Suprapubic skin (tissue), 4 donors: ENCODE results near the gene SDC4. TPM values are rescaled to one million over a fixed set of nuclear protein-coding genes. Genes with fewer than 3 reads are reported as not detected.
A peak's percentile ranks its signal among the peaks of the same experiment; 100 is the strongest.

ENCODE experiments used
- DNase-seq, 2 donors: peaks; one replicate each; pipeline ENCODE4 v3.0.0-alpha.2; 2019; ENCODE audit warnings: low spot score in 2 of 2
- H3K27ac ChIP-seq: fragments of 200-600 bp; sonication (generic); one replicate; pipeline ENCODE4 v1.5.1; 2019
- H3K27me3 ChIP-seq: fragments of 200-600 bp; sonication (generic); one replicate; pipeline ENCODE4 v1.5.1; 2019
- H3K36me3 ChIP-seq: fragments of 200-600 bp; sonication (generic); one replicate; pipeline ENCODE4 v1.5.1; 2019
- H3K4me1 ChIP-seq: fragments of 200-600 bp; sonication (generic); one replicate; pipeline ENCODE4 v1.5.1; 2019
- H3K4me3 ChIP-seq: fragments of 200-600 bp; sonication (generic); one replicate; pipeline ENCODE4 v1.5.1; 2019; ENCODE audit warnings: mild to moderate bottlenecking
- H3K9me3 ChIP-seq: fragments of 200-600 bp; sonication (generic); one replicate; pipeline ENCODE4 v1.5.1; 2019
- CTCF ChIP-seq, 2 donors: fragments of 200-600 bp in 1 of 2; fragments of 450-650 bp in 1 of 2; sonication (generic) in 1 of 2; IDR thresholded peaks; one replicate each; pipeline ENCODE4 v1.5.1; 2016 to 2019; ENCODE audit warnings: antibody characterized with exemption in 2 of 2, mild to moderate bottlenecking in 1 of 2, moderate library complexity in 1 of 2
- EP300 ChIP-seq: sonication (generic); formaldehyde crosslinking; IDR thresholded peaks from one replicate; pipeline ENCODE4 v1.6.1; 2017; ENCODE audit warnings: antibody characterized with exemption
- POLR2A ChIP-seq, 2 donors: fragments of 450-650 bp; IDR thresholded peaks; one replicate each; pipeline ENCODE4 v1.6.1; 2017; ENCODE audit warnings: antibody characterized with exemption in 2 of 2, mild to moderate bottlenecking in 2 of 2, moderate library complexity in 2 of 2
- POLR2AphosphoS5 ChIP-seq, 3 donors: sonication (generic); formaldehyde crosslinking; IDR thresholded peaks; one replicate each; pipeline ENCODE4 v1.6.1; 2017; ENCODE audit warnings: antibody characterized with exemption in 3 of 3
- WGBS: methylation state at CpG from one replicate; pipeline ENCODE4 v1.1.5; 2018; 5-methylcytosine and 5-hydroxymethylcytosine counted together
- total RNA-seq, 4 donors: library from RNA; depleted of rRNA; stranded (reverse); fragments of >200 nt; gene quantifications; one replicate each; pipeline ENCODE4 v1.1.0, GENCODE V29; 2016

Gene SDC4
- total RNA-seq, 4 donors from 2014 or later = 156 to 255 (median 216) TPM

- peak overlapping the region; percentile 75 for H3K4me3 ChIP-seq
- WGBS = 45% methylated on average over 6 of the region's 9 CpGs
- no peak for DNase-seq
- peak overlapping the region; percentile 94 for H3K27ac ChIP-seq
- no peaks in the 10 kb centered on the region for H3K9me3 ChIP-seq
- H3K4me1 ChIP-seq = peaks cover 78% of the 10 kb centered on the region
- H3K36me3 ChIP-seq = no peaks in the 10 kb centered on the region
- peak in 2 of 3 donors; percentile 44 to 51 for TF ChIP-seq POLR2AphosphoS5 (IDR thresholded peaks at IDR 0.05)
- TF ChIP-seq CTCF (IDR thresholded peaks at IDR 0.05) = no peak
- no peaks in the 10 kb centered on the region for H3K27me3 ChIP-seq
Observed at GRCh38 chr20:45345104-45345936, 2.9 kb downstream of the SDC4 start.

GRCh38 chr20:45344168-45344860, 3.9 kb downstream of the SDC4 start:
- TF ChIP-seq CTCF (IDR thresholded peaks at IDR 0.05) = no peak
- TF ChIP-seq POLR2A (IDR thresholded peaks at IDR 0.05) = peak in 1 of 2 donors; percentile 54
- TF ChIP-seq EP300 = no peak
- peak in 1 of 3 donors; percentile 31 for TF ChIP-seq POLR2AphosphoS5 (IDR thresholded peaks at IDR 0.05)
- peak overlapping the region; percentile 75 for H3K4me3 ChIP-seq
- 15% methylated on average over 9 of the region's 9 CpGs for WGBS
- DNase-seq = peak in 1 of 2 donors; percentile 85
- peaks cover 88% of the 10 kb centered on the region for H3K4me1 ChIP-seq
- H3K27ac ChIP-seq = peak overlapping the region; percentile 94
- H3K9me3 ChIP-seq = no peaks in the 10 kb centered on the region
- no peaks in the 10 kb centered on the region for H3K27me3 ChIP-seq
- H3K36me3 ChIP-seq = no peaks in the 10 kb centered on the region

GRCh38 chr20:45343532-45344167, 4.6 kb downstream of the SDC4 start:
- Histone ChIP-seq H3K27ac (peak overlapping the region; percentile 94), H3K4me1 (peaks cover 92% of the 10 kb centered on the region), H3K9me3 (no peaks in the 10 kb centered on the region), H3K27me3 (no peaks in the 10 kb centered on the region), H3K36me3 (no peaks in the 10 kb centered on the region), H3K4me3 (peak overlapping the region; percentile 75)
- WGBS = 52% methylated on average over 6 of the region's 6 CpGs
- no peak for DNase-seq
- no peak for TF ChIP-seq EP300
- TF ChIP-seq POLR2A (IDR thresholded peaks at IDR 0.05) = no peak
- TF ChIP-seq POLR2AphosphoS5 (IDR thresholded peaks at IDR 0.05) = no peak
- TF ChIP-seq CTCF (IDR thresholded peaks at IDR 0.05) = no peak

DNA sequence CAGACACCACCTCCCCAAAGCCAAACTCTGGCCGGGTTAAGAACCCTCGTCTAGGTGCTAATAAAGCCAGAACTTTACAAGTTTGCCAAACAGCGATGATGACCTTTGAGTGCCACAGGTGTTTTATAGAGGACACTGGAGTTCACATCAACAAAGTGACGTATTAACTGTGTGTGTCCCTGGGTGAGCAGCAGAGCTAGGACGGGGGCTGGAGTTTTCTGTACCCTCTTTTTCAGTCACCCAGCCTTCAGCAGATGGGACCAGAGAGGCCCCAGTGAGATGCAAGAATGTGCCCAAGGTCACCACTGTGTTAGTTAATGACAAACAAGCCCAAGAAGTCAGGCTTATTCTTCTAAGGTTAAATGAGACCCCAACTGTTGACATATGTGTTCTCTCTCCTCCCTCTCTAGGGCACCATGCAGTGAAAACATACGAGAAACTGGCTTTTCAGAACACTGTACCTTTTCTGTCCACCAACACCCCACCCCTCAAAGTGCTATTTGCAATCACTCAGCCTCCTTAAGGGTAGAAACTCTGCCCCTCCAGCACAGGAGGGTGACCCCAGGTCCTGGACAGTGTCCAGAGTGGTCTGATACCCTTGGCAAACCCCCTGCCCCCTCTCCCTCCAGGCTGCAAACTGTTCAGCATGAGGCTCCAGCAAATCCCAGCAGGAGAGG, 5.2 kb downstream of the SDC4 start:
- Histone ChIP-seq H3K4me1 (peaks cover 95% of the 10 kb centered on the region), H3K27ac (peak overlapping the region; percentile 94), H3K36me3 (no peaks in the 10 kb centered on the region), H3K27me3 (no peaks in the 10 kb centered on the region), H3K4me3 (peak overlapping the region; percentile 75), H3K9me3 (no peaks in the 10 kb centered on the region)
- TF ChIP-seq POLR2A (IDR thresholded peaks at IDR 0.05) (no peak), POLR2AphosphoS5 (IDR thresholded peaks at IDR 0.05) (no peak), EP300 (no peak), CTCF (IDR thresholded peaks at IDR 0.05) (no peak)
- 48% methylated on average over 6 of the region's 6 CpGs for WGBS
- DNase-seq = no peak
